GM18867 (cell line): ENCODE measurements around the gene GFOD2.

Source experiments
- ATAC-seq: cut with Tn5 transposase; IDR thresholded peaks from one replicate; pipeline ENCODE4 v1.9.1; 2021; ENCODE audit warnings: mild to moderate bottlenecking, moderate library complexity; ENCODE audit not compliant: unreplicated experiment

Gene GFOD2

DNA sequence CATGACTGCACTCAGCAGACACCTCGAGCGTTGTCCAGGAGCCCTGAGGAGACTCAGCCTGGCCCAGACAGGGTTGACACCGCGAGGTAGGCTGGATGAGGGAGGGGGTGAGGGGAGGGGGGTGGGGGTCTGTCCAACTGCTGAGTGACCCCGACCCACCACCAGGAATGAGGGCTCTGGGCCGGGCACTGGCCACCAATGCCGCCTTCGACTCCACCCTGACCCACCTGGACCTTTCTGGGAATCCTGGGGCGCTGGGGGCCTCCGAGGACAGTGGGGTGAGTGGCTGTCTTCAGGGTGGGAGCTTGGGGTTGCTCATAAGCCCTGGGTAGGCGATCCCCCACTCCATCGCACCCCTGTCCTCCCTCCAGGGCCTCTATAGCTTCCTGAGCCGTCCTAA lies 71.4 kb downstream of the GFOD2 start:
- ATAC-seq = no peak

DNA sequence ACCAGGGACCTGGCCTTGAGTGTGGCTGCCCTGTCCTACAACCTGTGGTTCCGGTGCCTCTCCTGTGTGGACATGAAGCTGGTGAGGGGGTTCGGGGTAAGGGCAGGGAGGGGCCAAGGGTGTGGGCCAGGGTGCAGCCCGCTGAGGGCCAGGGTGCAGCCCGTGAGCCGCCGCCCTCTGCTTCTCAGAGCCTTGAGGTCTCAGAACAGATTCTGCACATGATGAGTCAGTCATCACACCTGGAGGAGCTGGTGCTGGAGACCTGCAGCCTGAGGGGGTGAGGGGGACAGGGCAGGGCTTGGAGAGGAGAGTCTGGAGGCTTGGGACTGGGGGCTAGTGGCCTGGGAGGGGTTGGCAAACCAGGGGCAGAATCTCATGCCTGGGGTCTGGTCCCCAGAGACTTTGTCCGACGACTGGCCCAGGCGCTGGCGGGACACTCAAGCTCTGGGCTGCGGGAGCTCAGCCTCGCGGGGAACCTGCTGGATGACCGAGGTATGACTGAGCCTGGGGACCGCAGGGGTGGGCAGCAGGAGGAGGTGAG lies 71.9 kb downstream of the GFOD2 start:
- no peak for ATAC-seq

- no peak for ATAC-seq
These were observed 73.6 kb downstream of the GFOD2 start for GRCh38 chr16:67645397-67646121.

DNA sequence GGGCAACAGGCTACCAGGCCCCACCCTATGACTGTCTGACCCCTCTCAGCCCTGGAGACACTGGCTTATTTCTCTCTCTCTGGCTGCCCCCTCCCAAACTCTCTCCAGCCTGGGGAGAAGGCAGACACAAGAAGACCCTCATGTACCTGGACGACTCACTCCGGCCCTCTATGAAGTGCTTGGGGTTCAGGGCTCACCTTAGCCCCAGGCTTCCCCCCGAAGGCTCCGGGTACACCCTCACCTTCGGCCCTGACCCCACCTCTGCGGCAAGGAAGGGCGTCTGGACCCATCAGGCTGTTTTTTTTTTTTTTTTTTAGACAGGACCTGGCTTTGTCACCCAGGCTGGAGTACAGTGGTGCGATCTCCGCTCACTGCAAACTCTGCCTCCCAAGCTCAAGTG lies 75.1 kb downstream of the GFOD2 start:
- no peak for ATAC-seq

- ATAC-seq = no peak
These were observed 77.1 kb downstream of the GFOD2 start for GRCh38 chr16:67641779-67642708.

DNA sequence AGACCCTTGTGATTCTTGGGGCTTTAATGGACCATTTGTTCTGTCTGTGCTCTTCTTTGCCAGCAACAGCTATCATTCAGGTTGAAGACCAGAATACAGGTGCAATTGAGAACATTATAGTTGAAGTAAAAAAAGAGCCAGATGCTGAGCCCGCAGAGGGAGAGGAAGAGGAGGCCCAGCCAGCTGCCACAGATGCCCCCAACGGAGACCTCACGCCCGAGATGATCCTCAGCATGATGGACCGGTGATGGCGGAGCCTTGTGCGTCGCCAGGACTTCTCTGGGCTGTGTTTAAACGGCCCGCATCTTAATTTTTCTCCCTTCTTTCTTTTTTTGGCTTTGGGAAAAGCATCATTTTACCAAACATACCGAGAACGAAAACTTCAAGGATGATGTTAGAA lies 81.5 kb downstream of the GFOD2 start:
- ATAC-seq = no peak

DNA sequence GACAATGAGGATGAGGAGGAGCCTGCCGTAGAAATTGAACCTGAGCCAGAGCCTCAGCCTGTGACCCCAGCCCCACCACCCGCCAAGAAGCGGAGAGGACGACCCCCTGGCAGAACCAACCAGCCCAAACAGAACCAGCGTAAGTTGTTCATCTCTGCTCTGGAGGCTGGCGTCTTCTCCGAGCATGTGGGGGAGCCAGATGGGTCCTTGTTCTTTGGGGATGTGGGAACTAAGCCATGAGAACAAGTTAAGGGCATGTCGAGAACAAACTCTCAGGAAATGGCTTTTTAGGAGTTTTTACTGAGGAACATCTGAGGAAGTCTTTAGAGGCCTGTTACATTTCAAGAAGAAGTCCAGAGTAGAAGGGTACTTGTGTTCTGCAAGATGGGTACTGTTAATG lies 82.4 kb downstream of the GFOD2 start:
- no peak for ATAC-seq

DNA sequence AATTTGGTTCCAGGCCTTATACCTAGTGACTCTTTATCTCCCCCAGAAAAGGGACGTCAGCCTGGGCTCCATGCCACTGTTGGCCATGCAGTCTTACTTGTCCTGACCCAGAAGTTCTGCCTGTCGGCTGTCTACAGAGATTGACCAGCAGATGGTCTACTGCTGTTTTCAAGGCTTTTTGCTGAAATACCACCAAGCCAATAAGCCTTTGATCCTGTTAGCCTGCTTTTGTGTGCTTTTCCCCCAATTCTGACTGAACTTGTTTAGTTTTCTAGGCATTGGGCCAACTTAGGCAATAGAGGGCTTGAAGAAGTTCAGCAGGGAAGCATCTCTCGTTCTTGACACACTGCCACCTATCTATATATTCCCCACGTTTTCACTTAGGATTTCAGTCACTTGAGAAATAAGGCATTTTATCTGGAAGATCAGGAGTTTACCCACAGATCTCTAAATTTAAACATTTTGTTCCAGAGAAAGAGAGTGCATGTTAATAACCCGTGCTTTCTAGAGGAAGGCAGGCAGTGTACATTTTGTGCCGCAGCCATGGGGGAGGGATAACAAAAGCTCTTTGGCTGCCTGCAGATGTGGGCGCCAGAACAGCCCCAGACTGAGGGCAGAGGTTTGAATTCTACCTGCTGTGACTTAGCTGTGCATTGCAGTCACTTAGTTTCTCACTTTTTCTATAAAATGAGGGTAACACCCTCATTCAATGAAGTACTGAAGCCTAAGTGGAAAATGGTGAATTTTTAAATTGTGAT lies 86.5 kb downstream of the GFOD2 start:
- ATAC-seq = no peak

- ATAC-seq = no peak
These were observed 90.9 kb downstream of the GFOD2 start for GRCh38 chr16:67628216-67628615.
